Measurements from ENCODE around the gene PASD1. TPM values are rescaled to one million over a fixed set of nuclear protein-coding genes. Genes with fewer than 3 reads are reported as not detected.

Gene PASD1
- total and polyA plus RNA-seq, 10 of the 15 experiments (the other 5 are each of a cell fraction or from before 2014, with no cell fraction given): under 0.01 to 0.01 TPM; not detected in 8

GRCh38 chrX:151725338-151725614, 161.8 kb downstream of the PASD1 start:
- H3K79me2 ChIP-seq (ENCODE audit: control insufficient read depth, insufficient read depth, low read length): no peaks in the 10 kb centered on the region
- intact Hi-C loops (cut with micrococcal nuclease; ENCODE audit: unreplicated experiment) (no loop called here), in situ Hi-C loops (cut with MboI) (no loop called here)
- H2AFZ ChIP-seq (ENCODE audit: control insufficient read depth, low read depth, low read length): no peak overlapping the region
- H3K4me1 ChIP-seq (ENCODE audit: control insufficient read depth, insufficient read depth, low read length): no peaks in the 10 kb centered on the region
- H3K9me3 ChIP-seq (replicated peaks; ENCODE audit: control insufficient read depth, insufficient read depth, low read length): no peaks in the 10 kb centered on the region
- no peaks in the 10 kb centered on the region for H3K27me3 ChIP-seq (replicated peaks in 1 of 2; ENCODE audit: control insufficient read depth in 2 of 2, insufficient read depth in 2 of 2, low read length in 1 of 2)
- FAIRE-seq: no peak
- RAD21 ChIA-PET (ENCODE audit: unreplicated experiment): no interaction called here
- SMC1A ChIA-PET (ENCODE audit: uncharacterized antibody, unreplicated experiment): no interaction called here
- 0% methylated on average over 1 of the region's 1 CpG for WGBS (ENCODE audit: insufficient coverage, insufficient replicate concordance, low lambda C conversion rate, missing lambda C conversion rate)
- BruUV-seq (replicated peaks): no TSS peak
- H3K4me3 ChIP-seq: no peak overlapping the region
- H3K36me3 ChIP-seq (ENCODE audit: control insufficient read depth in 2 of 2, insufficient read depth in 2 of 2, low read length in 1 of 2): no peaks in the 10 kb centered on the region
- ATAC-seq: no peak
- no peak overlapping the region for H3K27ac ChIP-seq (ENCODE audit: control insufficient read depth, insufficient read depth)
- CTCF ChIA-PET: no interaction called here
- POLR2A ChIA-PET: no interaction called here
- H4K20me1 ChIP-seq (ENCODE audit: control insufficient read depth, insufficient read depth): no peaks in the 10 kb centered on the region
- no peak overlapping the region for H3K4me2 ChIP-seq (ENCODE audit: control insufficient read depth, insufficient read depth)
- TF ChIP-seq MTA3 (IDR thresholded peaks at IDR 0.05; ENCODE audit: borderline replicate concordance, low read length) (no peak), NKRF (conservative IDR thresholded peaks at IDR 0.05) (no peak), DPF2 (IDR thresholded peaks at IDR 0.05) (no peak), NRF1 (conservative IDR thresholded peaks at IDR 0.05; ENCODE audit: low read depth, low read length) (no peak), TARDBP (IDR thresholded peaks at IDR 0.05; ENCODE audit: borderline replicate concordance) (no peak), ATF7 (IDR thresholded peaks at IDR 0.05; ENCODE audit: low read depth) (no peak), LARP7 (IDR thresholded peaks at IDR 0.05) (no peak), SREBF2 (IDR thresholded peaks at IDR 0.05; ENCODE audit: low read length) (no peak), NFYB (IDR thresholded peaks at IDR 0.05; ENCODE audit: insufficient read depth, low read depth, low read length) (no peak)
- no peak overlapping the region for H3K9ac ChIP-seq (ENCODE audit: control insufficient read depth, insufficient read depth, low read length)
- DNase-seq (ENCODE audit: low read depth, low spot score): no peak

Other genes starting within 250 kb of the PASD1 start
- 44.2 and 55.4 TPM in 2 replicates for gene VMA21, start 166.5 kb upstream of the PASD1 start, total RNA-seq (2014; rRNA removed)
- 48.1 and 49.5 TPM in 2 replicates for gene VMA21, start 166.5 kb upstream of the PASD1 start, total RNA-seq (2014; rRNA removed; fragmentation: Illumina TruSeq; extraction: Trizol)
- 38.1 and 43.6 TPM in 2 replicates for gene VMA21, start 166.5 kb upstream of the PASD1 start, total RNA-seq (2021)
- 39.3 and 44.1 TPM in 2 replicates for gene VMA21, start 166.5 kb upstream of the PASD1 start, polyA plus RNA-seq (2011; rRNA removed)
- 19.4 and 23.3 TPM in 2 replicates for gene VMA21, start 166.5 kb upstream of the PASD1 start, polyA plus RNA-seq (2014; fragmentation: Illumina TruSeq; extraction: Trizol)
- 10 to 100 TPM; 12.9 to 20.5 TPM for gene VMA21, start 166.5 kb upstream of the PASD1 start, polyA plus RNA-seq (2014; fragmentation: Nextera tagmentation; extraction: Ambion mirVana)
- gene VMA21, start 166.5 kb upstream of the PASD1 start, polyA plus RNA-seq (2014; rRNA removed): 22.8 and 26.4 TPM in 2 replicates
- gene VMA21, start 166.5 kb upstream of the PASD1 start, polyA plus RNA-seq (2016; fragmentation: Nextera tagmentation; extraction: Ambion mirVana): 10 to 100 TPM; 48.5 to 53.6 TPM
- not detected in 2 replicates for gene PRRG3, start 131.8 kb downstream of the PASD1 start, total RNA-seq (2014; rRNA removed)
- not detected in 2 replicates for gene PRRG3, start 131.8 kb downstream of the PASD1 start, total RNA-seq (2014; rRNA removed; fragmentation: Illumina TruSeq; extraction: Trizol)
- gene PRRG3, start 131.8 kb downstream of the PASD1 start, total RNA-seq (2021): not detected in 2 replicates
- gene PRRG3, start 131.8 kb downstream of the PASD1 start, polyA plus RNA-seq (2011; rRNA removed): not detected in 2 replicates
- gene PRRG3, start 131.8 kb downstream of the PASD1 start, polyA plus RNA-seq (2014; fragmentation: Illumina TruSeq; extraction: Trizol): not detected in 2 replicates
- under 1 TPM in 1 of 2 experiments, not detected in 1; under 0.01 TPM for gene PRRG3, start 131.8 kb downstream of the PASD1 start, polyA plus RNA-seq (2014; fragmentation: Nextera tagmentation; extraction: Ambion mirVana)
- gene PRRG3, start 131.8 kb downstream of the PASD1 start, polyA plus RNA-seq (2014; rRNA removed): not detected in 2 replicates
- not detected for gene PRRG3, start 131.8 kb downstream of the PASD1 start, polyA plus RNA-seq (2016; fragmentation: Nextera tagmentation; extraction: Ambion mirVana)
- gene FATE1, start 152.4 kb downstream of the PASD1 start, total RNA-seq (2014; rRNA removed): not detected in 2 replicates
- gene FATE1, start 152.4 kb downstream of the PASD1 start, total RNA-seq (2014; rRNA removed; fragmentation: Illumina TruSeq; extraction: Trizol): not detected in 2 replicates
- not detected in 2 replicates for gene FATE1, start 152.4 kb downstream of the PASD1 start, total RNA-seq (2021)
- gene FATE1, start 152.4 kb downstream of the PASD1 start, polyA plus RNA-seq (2011; rRNA removed): not detected in 2 replicates
- not detected in 2 replicates for gene FATE1, start 152.4 kb downstream of the PASD1 start, polyA plus RNA-seq (2014; fragmentation: Illumina TruSeq; extraction: Trizol)
- gene FATE1, start 152.4 kb downstream of the PASD1 start, polyA plus RNA-seq (2014; fragmentation: Nextera tagmentation; extraction: Ambion mirVana): not detected
- not detected in 2 replicates for gene FATE1, start 152.4 kb downstream of the PASD1 start, polyA plus RNA-seq (2014; rRNA removed)
- under 1 TPM; 0.26 to 0.28 TPM for gene FATE1, start 152.4 kb downstream of the PASD1 start, polyA plus RNA-seq (2016; fragmentation: Nextera tagmentation; extraction: Ambion mirVana)
- gene CNGA2, start 171.1 kb downstream of the PASD1 start, total RNA-seq (2014; rRNA removed): not detected in 2 replicates
- not detected in 2 replicates for gene CNGA2, start 171.1 kb downstream of the PASD1 start, total RNA-seq (2014; rRNA removed; fragmentation: Illumina TruSeq; extraction: Trizol)
- not detected in 2 replicates for gene CNGA2, start 171.1 kb downstream of the PASD1 start, total RNA-seq (2021)
- gene CNGA2, start 171.1 kb downstream of the PASD1 start, polyA plus RNA-seq (2011; rRNA removed): not detected in 2 replicates
- not detected in 2 replicates for gene CNGA2, start 171.1 kb downstream of the PASD1 start, polyA plus RNA-seq (2014; fragmentation: Illumina TruSeq; extraction: Trizol)
- gene CNGA2, start 171.1 kb downstream of the PASD1 start, polyA plus RNA-seq (2014; fragmentation: Nextera tagmentation; extraction: Ambion mirVana): not detected
- gene CNGA2, start 171.1 kb downstream of the PASD1 start, polyA plus RNA-seq (2014; rRNA removed): not detected in 2 replicates
- not detected for gene CNGA2, start 171.1 kb downstream of the PASD1 start, polyA plus RNA-seq (2016; fragmentation: Nextera tagmentation; extraction: Ambion mirVana)